IMR-90 (cell line): ENCODE measurements around the gene TXNL4B. TPM values are rescaled to one million over a fixed set of nuclear protein-coding genes. Genes with fewer than 3 reads are reported as not detected.

Experiments used
- ATAC-seq: fragments of 200-7000 bp; cut with Tn5 transposase; 2 replicates; pipeline ENCODE4 v1.9.1; 2020; ENCODE audit warnings: low read depth, mild to moderate bottlenecking, moderate library complexity
- BruUV-seq: library from RNA; stranded (reverse); fragments of 400-500 nt; replicated peaks from 2 replicates; lab custom pipeline; 2021; lab: Mats Ljungman, UMichigan
- CTCF ChIA-PET: fragments of 300-600 bp; formaldehyde crosslinking; extraction: SDS; loops from one replicate; lab custom pipeline; 2021; ENCODE audit warnings: antibody characterized with exemption; lab: Yijun Ruan, JAX
- POLR2A ChIA-PET: fragments of 300-600 bp; sonication (Branson Sonifier 250); formaldehyde crosslinking; loops from one replicate; lab custom pipeline; 2022; ENCODE audit warnings: antibody characterized with exemption; ENCODE audit not compliant: unreplicated experiment; lab: Charles Lee
- DNase-seq: peaks from one replicate; pipeline ENCODE4 v3.0.0; 2013
- H2AFZ ChIP-seq: replicated peaks from 2 replicates; pipeline ENCODE3; 2013; ENCODE audit warnings: low read length, mild to moderate bottlenecking; ENCODE audit not compliant: poor library complexity
- H2AK5ac ChIP-seq: 2 replicates; pipeline ENCODE4 v1.6.1; 2013; ENCODE audit warnings: low read depth, low read length, inconsistent platforms
- H2AK9ac ChIP-seq: replicated peaks from 2 replicates; pipeline ENCODE3; 2013; ENCODE audit warnings: mild to moderate bottlenecking, low read depth, low read length, moderate library complexity; ENCODE audit not compliant: poor library complexity
- H2BK120ac ChIP-seq: 2 replicates; pipeline ENCODE4 v1.6.1; 2013; ENCODE audit warnings: low read depth, low read length, inconsistent platforms
- H2BK15ac ChIP-seq: 3 replicates; pipeline ENCODE4 v1.6.1; 2013; ENCODE audit warnings: low read depth, low read length, inconsistent platforms
- H2BK20ac ChIP-seq: 2 replicates; pipeline ENCODE4 v1.6.1; 2013; ENCODE audit warnings: low read depth, mild to moderate bottlenecking, inconsistent platforms, low read length, moderate library complexity
- H2BK5ac ChIP-seq: 2 replicates; pipeline ENCODE4 v1.6.1; 2013; ENCODE audit warnings: mild to moderate bottlenecking, low read depth, low read length, inconsistent platforms; ENCODE audit not compliant: poor library complexity, severe bottlenecking
- H3K14ac ChIP-seq: replicated peaks from 2 replicates; pipeline ENCODE4 v1.6.1; 2013; ENCODE audit warnings: low read depth, low read length, inconsistent platforms
- H3K18ac ChIP-seq: 2 replicates; pipeline ENCODE4 v1.6.1; 2013; ENCODE audit warnings: low read depth, low read length, control low read depth
- H3K23ac ChIP-seq: 2 replicates; pipeline ENCODE4 v1.6.1; 2013; ENCODE audit warnings: low read depth, low read length, inconsistent platforms
- H3K27ac ChIP-seq: 2 replicates; pipeline ENCODE4 v1.5.1; 2013; ENCODE audit warnings: mild to moderate bottlenecking, control low read depth, low read length; ENCODE audit not compliant: insufficient read depth
- H3K27me3 ChIP-seq: 2 replicates; pipeline ENCODE4 v1.6.1; 2013; ENCODE audit warnings: low read length; ENCODE audit not compliant: control insufficient read depth, insufficient read depth
- H3K36me3 ChIP-seq: 2 replicates; pipeline ENCODE4 v1.6.1; 2013; ENCODE audit warnings: low read length, mixed read lengths; ENCODE audit not compliant: control insufficient read depth, insufficient read depth
- H3K4ac ChIP-seq: 2 replicates; pipeline ENCODE4 v1.6.1; 2013; ENCODE audit warnings: low read depth, low read length, inconsistent platforms
- H3K4me1 ChIP-seq: 2 replicates; pipeline ENCODE4 v1.6.1; 2013; ENCODE audit warnings: low read length, mixed read lengths; ENCODE audit not compliant: control insufficient read depth, insufficient read depth
- H3K4me2 ChIP-seq: 2 replicates; pipeline ENCODE4 v1.6.1; 2013; ENCODE audit warnings: low read depth, mild to moderate bottlenecking, control low read depth, low read length, moderate library complexity
- H3K4me3 ChIP-seq: 2 replicates; pipeline ENCODE4 v1.5.1; 2013; ENCODE audit warnings: low read depth, mild to moderate bottlenecking, control low read depth, low read length, moderate library complexity; ENCODE audit not compliant: insufficient read depth
- H3K56ac ChIP-seq: 2 replicates; pipeline ENCODE4 v1.6.1; 2013; ENCODE audit warnings: low read length, inconsistent platforms; ENCODE audit not compliant: insufficient read depth; ENCODE audit errors: extremely low read depth
- H3K79me1 ChIP-seq, 2 experiments: 2 replicates each; pipeline ENCODE4 v1.6.1; 2013; ENCODE audit warnings: low read length in 2 of 2, inconsistent platforms in 1 of 2, low read depth in 1 of 2
- H3K9ac ChIP-seq: 2 replicates; pipeline ENCODE4 v1.6.1; 2013; ENCODE audit warnings: low read depth, low read length, control low read depth
- H3K9me1 ChIP-seq: 2 replicates; pipeline ENCODE4 v1.6.1; 2013; ENCODE audit warnings: low read length, inconsistent platforms; ENCODE audit not compliant: insufficient read depth
- H3K9me3 ChIP-seq: 2 replicates; pipeline ENCODE4 v1.6.1; 2013; ENCODE audit warnings: low read length; ENCODE audit not compliant: control insufficient read depth, insufficient read depth
- H4K20me1 ChIP-seq: 2 replicates; pipeline ENCODE4 v1.6.1; 2013; ENCODE audit warnings: low read length, inconsistent platforms; ENCODE audit not compliant: insufficient read depth
- H4K5ac ChIP-seq: 2 replicates; pipeline ENCODE4 v1.6.1; 2013; ENCODE audit warnings: mild to moderate bottlenecking, low read depth, low read length, control low read depth
- H4K8ac ChIP-seq, 2 experiments: 2 replicates each; pipeline ENCODE4 v1.6.1; 2013; ENCODE audit warnings: low read depth in 2 of 2, low read length in 2 of 2, control low read depth in 1 of 2, inconsistent platforms in 1 of 2
- H4K91ac ChIP-seq: 2 replicates; pipeline ENCODE4 v1.6.1; 2013; ENCODE audit warnings: low read depth, low read length, inconsistent platforms; ENCODE audit not compliant: insufficient read depth
- CEBPB ChIP-seq: IDR thresholded peaks from 2 replicates; pipeline ENCODE4 v1.6.1; 2012; ENCODE audit warnings: low read depth, low read length, improper control_type of control experiment
- CHD1 ChIP-seq: IDR thresholded peaks from 2 replicates; pipeline ENCODE4 v1.6.1; 2012; ENCODE audit warnings: low read depth, low read length, improper control_type of control experiment
- RCOR1 ChIP-seq: IDR thresholded peaks from 2 replicates; pipeline ENCODE4 v1.6.1; 2012; ENCODE audit warnings: mild to moderate bottlenecking, low read length, improper control_type of control experiment; ENCODE audit not compliant: insufficient replicate concordance
- RFX5 ChIP-seq: IDR thresholded peaks from 2 replicates; pipeline ENCODE4 v1.8.0; 2012; ENCODE audit warnings: low read depth, mild to moderate bottlenecking, low read length, moderate library complexity
- SMC3 ChIP-seq: fragments of 150-350 bp; IDR thresholded peaks from 2 replicates; pipeline ENCODE4 v1.6.1; 2016; ENCODE audit warnings: low read depth, mild to moderate bottlenecking, antibody characterized with exemption, low read length, moderate library complexity
- WGBS, 2 experiments: methylation state at CpG; one replicate each; pipeline versions ENCODE4 v1.1.5 to v1.1.7; 2013; ENCODE audit warnings: missing lambda C conversion rate in 2 of 2; ENCODE audit not compliant: insufficient read length in 1 of 2; ENCODE audit errors: extremely low coverage in 2 of 2; 5-methylcytosine and 5-hydroxymethylcytosine counted together
- dilution Hi-C: fragments of 300-500 bp; cut with HindIII; formaldehyde crosslinking; loops from one replicate; pipeline ENCODE4 v1.14.3; 2018; ENCODE audit warnings: low sequenced_read_pairs; ENCODE audit not compliant: unreplicated experiment
- in situ Hi-C: fragments of 300-500 bp; cut with MboI; formaldehyde crosslinking; loops from 3 replicates; pipeline ENCODE4 v1.14.3; 2019; ENCODE audit warnings: low sequenced_read_pairs, inconsistent platforms, mixed read lengths
- intact Hi-C: fragments of 100-400 bp; cut with micrococcal nuclease; formaldehyde crosslinking; loops from 2 replicates; pipeline ENCODE4 v1.10.0; 2022
- polyA plus RNA-seq, 3 experiments: library from polyadenylated mRNA; depleted of rRNA; stranded (reverse); fragments of >200 nt; gene quantifications; 2 replicates each; pipeline ENCODE4 v1.2.3, GENCODE V29; 2012; ENCODE audit warnings: low replicate concordance in 1 of 3
- total RNA-seq: library from RNA; depleted of rRNA; stranded (reverse); fragments of >200 nt; gene quantifications from 2 replicates; pipeline ENCODE4 v1.2.3, GENCODE V29; 2012

The TXNL4B gene
- total and polyA plus RNA-seq, 2 of the 4 experiments (the other 2 are of a cell fraction): 5.4 to 8.6 TPM

- no peak overlapping the region for H3K56ac ChIP-seq
- peaks cover 8% of the 10 kb centered on the region for H3K27me3 ChIP-seq
- no peak overlapping the region for H3K4me3 ChIP-seq
- WGBS, 2 experiments: 88% methylated on average over 2 of the region's 7 CpGs; no CpG with 5 or more reads in 1 of the 2 experiments
- no TSS peak for BruUV-seq
- no peaks in the 10 kb centered on the region for H3K9me3 ChIP-seq
- H4K20me1 ChIP-seq: no peaks in the 10 kb centered on the region
- no peak for ATAC-seq
- no peak overlapping the region for H2AK9ac ChIP-seq
- no peak for TF ChIP-seq RFX5
- TF ChIP-seq CEBPB: no peak
- TF ChIP-seq CHD1: no peak
- no peak for TF ChIP-seq RCOR1
- TF ChIP-seq SMC3: no peak
- no peak overlapping the region for H3K27ac ChIP-seq
- H3K4ac ChIP-seq: no peak overlapping the region
- no peak overlapping the region for H2BK120ac ChIP-seq
- H4K91ac ChIP-seq: no peak overlapping the region
- H3K18ac ChIP-seq: no peak overlapping the region
- H2AK5ac ChIP-seq: no peak overlapping the region
- no peak overlapping the region for H3K9ac ChIP-seq
- intact Hi-C loops: loop anchor here (5.0 to 10.0 kb wide), 5 partner anchors 107 to 1905 kb away; no protein-coding TSS in a partner anchor
- POLR2A ChIA-PET: no interaction called here
- no peak overlapping the region for H4K8ac ChIP-seq
- H3K14ac ChIP-seq: no peak overlapping the region
- no peak for DNase-seq
- dilution Hi-C loops: no loop called here
- H3K4me1 ChIP-seq: no peaks in the 10 kb centered on the region
- no peak overlapping the region for H4K5ac ChIP-seq
- no peaks in the 10 kb centered on the region for H3K36me3 ChIP-seq
- no peak overlapping the region for H2BK15ac ChIP-seq
- no peaks in the 10 kb centered on the region for H3K79me1 ChIP-seq
- H2AFZ ChIP-seq: no peak overlapping the region
- H3K4me2 ChIP-seq: no peak overlapping the region
- CTCF ChIA-PET: interaction anchor here (0.6 kb wide), 1 partner anchor 679 kb away, joined by 3 read pairs; no protein-coding TSS in a partner anchor
- H3K9me1 ChIP-seq: no peaks in the 10 kb centered on the region
- H3K23ac ChIP-seq: no peak overlapping the region
- in situ Hi-C loops: loop anchor here (10.0 kb wide), 1 partner anchor 335 kb away; no protein-coding TSS in a partner anchor
- H2BK20ac ChIP-seq: no peak overlapping the region
- H2BK5ac ChIP-seq: no peak overlapping the region
Observed at GRCh38 chr16:72129976-72130656, 36.7 kb upstream of the TXNL4B start.
